Activated CD4-positive, CD25-positive, alpha-beta regulatory T cell treated with anti-CD3 and anti-CD28 coated beads, Interleukin-2, amount 50 U/mL, for 24 hours (primary cell): ENCODE results near the gene ADCY5.
A peak's percentile ranks its signal among the peaks of the same experiment; 100 is the strongest.
"Not testable (repeated sequence)": the region's sequence is repeated elsewhere in the genome, so short reads cannot be mapped to it uniquely, and the experiment has no call there.

Experiments
- ATAC-seq, 2 donors: fragments of 150-1000 bp; cut with Tn5 transposase; one replicate each; pipeline ENCODE4 v1.10.0; 2021; ENCODE audit warnings: mild to moderate bottlenecking in 1 of 2, moderate library complexity in 1 of 2

Gene ADCY5

GRCh38 chr3:123283074-123283473, 165.8 kb downstream of the ADCY5 start:
- ATAC-seq: no peak

GRCh38 chr3:123282461-123282860, 166.4 kb downstream of the ADCY5 start:
- ATAC-seq: no peak

- no peak for ATAC-seq
Observed at GRCh38 chr3:123281929-123282328, 167.0 kb downstream of the ADCY5 start.

GRCh38 chr3:123281406-123281805, 167.5 kb downstream of the ADCY5 start:
- ATAC-seq: no peak

- ATAC-seq: no peak
Observed at GRCh38 chr3:123279121-123279520, 169.8 kb downstream of the ADCY5 start.

- no peak for ATAC-seq
Observed at GRCh38 chr3:123278446-123278845, 170.4 kb downstream of the ADCY5 start.

- ATAC-seq: no peak
Observed at GRCh38 chr3:123277106-123277505, 171.8 kb downstream of the ADCY5 start.

GRCh38 chr3:123276346-123277006, 172.4 kb downstream of the ADCY5 start:
- no peak for ATAC-seq

- ATAC-seq: no peak
Observed at GRCh38 chr3:123275691-123276090, 173.2 kb downstream of the ADCY5 start.

GRCh38 chr3:123272547-123272946, 176.3 kb downstream of the ADCY5 start:
- no peak for ATAC-seq

- ATAC-seq: no peak
Observed at GRCh38 chr3:123271466-123272159, 177.3 kb downstream of the ADCY5 start.

GRCh38 chr3:123270818-123271217, 178.1 kb downstream of the ADCY5 start:
- ATAC-seq: no peak

- ATAC-seq: no peak
Observed at GRCh38 chr3:123267821-123268220, 181.1 kb downstream of the ADCY5 start.

- ATAC-seq: no peak
Observed at GRCh38 chr3:123263941-123264340, 184.9 kb downstream of the ADCY5 start.

GRCh38 chr3:123262868-123263267, 186.0 kb downstream of the ADCY5 start:
- no peak for ATAC-seq

- ATAC-seq: no peak
Observed at GRCh38 chr3:123262226-123262625, 186.7 kb downstream of the ADCY5 start.

GRCh38 chr3:123261666-123262065, 187.2 kb downstream of the ADCY5 start:
- peak in 1 of 2 donors; percentile 43 for ATAC-seq

GRCh38 chr3:123258811-123259420, 190.0 kb downstream of the ADCY5 start:
- ATAC-seq: peak in 1 of 2 donors; percentile 38

- no peak for ATAC-seq
Observed at GRCh38 chr3:123258359-123258758, 190.5 kb downstream of the ADCY5 start.

GRCh38 chr3:123256256-123256655, 192.6 kb downstream of the ADCY5 start:
- no peak for ATAC-seq

GRCh38 chr3:123246866-123247265, 202.0 kb downstream of the ADCY5 start:
- ATAC-seq: no peak

GRCh38 chr3:123244128-123244527, 204.8 kb downstream of the ADCY5 start:
- no peak for ATAC-seq

GRCh38 chr3:123239756-123240155, 209.1 kb downstream of the ADCY5 start:
- ATAC-seq: no peak

- not testable (repeated sequence) for ATAC-seq
Observed at GRCh38 chr3:123239186-123239585, 209.7 kb downstream of the ADCY5 start.
